Measurements from ENCODE around the gene MAFG.

The MAFG gene

DNA sequence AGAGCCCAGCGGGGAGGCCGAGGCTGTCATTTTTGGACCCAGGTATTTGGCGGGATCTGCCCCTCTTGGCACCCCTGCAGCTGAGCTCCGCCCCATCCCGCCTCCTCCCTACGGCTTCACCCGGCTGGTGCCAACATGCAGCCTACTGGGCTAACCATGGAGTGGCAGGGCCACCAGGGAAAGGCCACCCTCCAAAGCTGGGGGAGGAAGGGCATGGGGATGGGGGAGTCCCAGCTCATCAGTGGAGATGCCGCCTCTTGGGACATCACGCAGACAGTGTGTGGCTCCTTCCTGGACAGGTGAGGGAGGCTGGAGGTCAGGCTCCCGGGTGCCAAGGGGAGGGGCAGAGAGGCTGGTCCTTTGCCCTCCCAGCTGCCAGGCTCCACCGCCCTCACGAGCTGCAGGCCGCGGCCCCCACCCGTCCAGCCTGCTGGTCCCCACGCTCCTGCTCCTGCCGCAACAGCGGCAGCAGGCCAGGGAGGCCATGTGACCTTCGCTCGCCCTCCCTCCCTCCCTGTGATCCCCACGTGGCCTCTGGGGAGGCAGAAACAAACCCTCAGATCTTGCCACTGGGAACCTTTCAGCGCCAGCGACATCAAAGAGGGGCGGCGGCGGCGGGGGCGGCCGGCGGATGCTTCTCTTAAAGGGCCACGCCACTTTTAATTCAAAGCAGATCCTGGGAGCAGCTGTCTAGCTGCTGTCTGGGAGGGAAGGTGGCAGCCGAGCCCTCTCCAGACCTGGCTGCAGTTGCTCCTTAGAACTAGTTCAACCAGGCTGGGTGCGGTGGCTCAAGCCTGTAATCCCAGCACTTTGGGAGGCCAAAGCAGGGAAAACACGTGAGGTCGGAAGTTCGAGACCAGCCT lies 40.2 kb upstream of the MAFG start:
- DNase-seq (ENCODE audit: low spot score): no peak
- TF ChIP-seq, protein P1, sequence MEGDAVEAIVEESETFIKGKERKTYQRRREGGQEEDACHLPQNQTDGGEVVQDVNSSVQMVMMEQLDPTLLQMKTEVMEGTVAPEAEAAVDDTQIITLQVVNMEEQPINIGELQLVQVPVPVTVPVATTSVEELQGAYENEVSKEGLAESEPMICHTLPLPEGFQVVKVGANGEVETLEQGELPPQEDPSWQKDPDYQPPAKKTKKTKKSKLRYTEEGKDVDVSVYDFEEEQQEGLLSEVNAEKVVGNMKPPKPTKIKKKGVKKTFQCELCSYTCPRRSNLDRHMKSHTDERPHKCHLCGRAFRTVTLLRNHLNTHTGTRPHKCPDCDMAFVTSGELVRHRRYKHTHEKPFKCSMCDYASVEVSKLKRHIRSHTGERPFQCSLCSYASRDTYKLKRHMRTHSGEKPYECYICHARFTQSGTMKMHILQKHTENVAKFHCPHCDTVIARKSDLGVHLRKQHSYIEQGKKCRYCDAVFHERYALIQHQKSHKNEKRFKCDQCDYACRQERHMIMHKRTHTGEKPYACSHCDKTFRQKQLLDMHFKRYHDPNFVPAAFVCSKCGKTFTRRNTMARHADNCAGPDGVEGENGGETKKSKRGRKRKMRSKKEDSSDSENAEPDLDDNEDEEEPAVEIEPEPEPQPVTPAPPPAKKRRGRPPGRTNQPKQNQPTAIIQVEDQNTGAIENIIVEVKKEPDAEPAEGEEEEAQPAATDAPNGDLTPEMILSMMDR (IDR thresholded peaks at IDR 0.05): no peak
- Histone ChIP-seq H3K4me3 (peak overlapping the region; percentile 36), H3K27ac (no peak overlapping the region)

GRCh38 chr17:81967244-81967532 lies 39.7 kb upstream of the MAFG start:
- DNase-seq (ENCODE audit: low spot score): no peak
- TF ChIP-seq, protein P1 (IDR thresholded peaks at IDR 0.05): no peak
- Histone ChIP-seq H3K4me3 (no peak overlapping the region), H3K27ac (no peak overlapping the region)

DNA sequence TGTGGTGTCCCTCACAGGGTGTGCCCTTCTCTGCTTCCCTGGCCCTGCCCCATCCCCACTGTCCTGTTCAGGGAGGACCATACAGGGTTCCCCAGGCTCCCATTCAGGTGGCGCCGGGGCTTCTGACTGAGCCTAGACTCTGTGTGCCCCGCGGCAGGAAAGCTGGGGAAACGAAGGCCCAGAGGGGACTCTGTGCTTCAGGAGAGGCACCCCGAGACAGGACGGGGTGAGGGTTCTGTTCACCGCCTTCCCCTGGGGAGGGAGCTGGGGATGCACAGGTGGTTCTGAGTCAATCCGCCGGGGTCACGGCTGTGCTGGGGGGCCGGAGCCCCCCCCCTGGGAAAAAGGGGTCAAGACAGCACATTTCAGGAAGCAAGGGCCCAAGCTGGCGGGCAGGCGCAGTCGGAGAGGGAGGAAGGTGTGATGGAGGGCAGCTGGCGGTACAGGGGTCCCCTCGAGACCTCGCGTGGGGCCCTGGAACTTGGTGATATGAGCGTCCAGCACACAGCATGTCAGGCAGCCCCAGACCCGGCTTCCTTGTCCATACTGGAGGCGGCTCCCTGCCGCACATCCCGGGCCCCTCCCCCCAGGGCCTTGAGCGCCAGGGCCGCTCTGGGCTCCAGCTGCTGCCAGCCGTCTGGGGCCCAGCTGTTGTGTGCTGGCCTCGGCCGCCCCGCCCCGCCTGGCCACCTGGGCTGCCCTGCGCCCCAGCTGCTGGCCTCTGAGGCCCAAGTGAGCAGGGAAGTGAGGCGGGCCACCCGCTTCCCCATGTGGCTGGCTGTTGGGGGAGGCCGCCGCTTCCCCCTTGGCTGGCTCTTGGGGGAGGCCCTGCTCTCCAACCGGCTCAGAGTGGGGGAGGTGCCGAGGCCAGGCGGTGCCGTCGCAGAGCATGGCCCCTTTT lies 39.1 kb upstream of the MAFG start:
- no peak overlapping the region for H3K4me3 ChIP-seq
- DNase-seq (ENCODE audit: low spot score): no peak
- H3K27ac ChIP-seq: no peak overlapping the region
- TF ChIP-seq, protein P1 (IDR thresholded peaks at IDR 0.05): no peak

DNA sequence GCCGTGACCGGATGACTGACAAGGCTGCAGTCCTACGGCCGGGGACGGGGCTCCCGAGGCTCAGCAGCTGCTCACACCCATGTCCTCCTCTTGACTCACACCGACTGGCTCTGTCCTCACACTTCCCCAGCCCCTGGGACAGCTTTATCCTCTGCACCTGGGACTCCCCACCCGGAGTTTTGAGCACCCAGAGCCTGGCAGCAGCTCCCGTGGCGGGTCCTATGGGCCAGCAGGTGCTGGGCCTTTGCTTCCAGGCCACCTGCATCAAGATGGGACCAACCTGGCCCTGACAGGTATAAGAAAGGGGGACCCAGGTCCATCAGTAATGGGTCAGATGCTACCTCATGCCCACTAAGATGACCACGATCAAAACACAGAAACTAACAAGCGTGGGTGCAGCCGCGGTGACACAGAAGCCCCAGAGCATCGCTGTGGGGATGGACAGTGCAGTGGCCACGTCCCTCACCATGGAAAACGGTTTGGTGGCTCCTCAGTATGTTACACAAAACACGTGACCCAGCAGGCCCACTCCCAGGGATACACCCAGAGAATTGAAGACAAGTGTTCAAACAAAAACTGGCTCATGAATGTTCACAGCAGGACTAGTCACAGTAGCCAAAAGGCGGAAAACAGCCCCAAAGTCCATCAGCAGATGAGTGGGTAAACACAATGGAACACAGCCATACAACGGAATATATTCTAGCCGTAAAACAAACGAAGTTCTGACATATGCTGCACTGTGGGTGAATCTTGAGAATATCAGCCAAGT lies 36.7 kb upstream of the MAFG start:
- no peak for DNase-seq (ENCODE audit: low spot score)
- TF ChIP-seq, protein P1 (IDR thresholded peaks at IDR 0.05): no peak
- Histone ChIP-seq H3K27ac (no peak overlapping the region), H3K4me3 (no peak overlapping the region)

DNA sequence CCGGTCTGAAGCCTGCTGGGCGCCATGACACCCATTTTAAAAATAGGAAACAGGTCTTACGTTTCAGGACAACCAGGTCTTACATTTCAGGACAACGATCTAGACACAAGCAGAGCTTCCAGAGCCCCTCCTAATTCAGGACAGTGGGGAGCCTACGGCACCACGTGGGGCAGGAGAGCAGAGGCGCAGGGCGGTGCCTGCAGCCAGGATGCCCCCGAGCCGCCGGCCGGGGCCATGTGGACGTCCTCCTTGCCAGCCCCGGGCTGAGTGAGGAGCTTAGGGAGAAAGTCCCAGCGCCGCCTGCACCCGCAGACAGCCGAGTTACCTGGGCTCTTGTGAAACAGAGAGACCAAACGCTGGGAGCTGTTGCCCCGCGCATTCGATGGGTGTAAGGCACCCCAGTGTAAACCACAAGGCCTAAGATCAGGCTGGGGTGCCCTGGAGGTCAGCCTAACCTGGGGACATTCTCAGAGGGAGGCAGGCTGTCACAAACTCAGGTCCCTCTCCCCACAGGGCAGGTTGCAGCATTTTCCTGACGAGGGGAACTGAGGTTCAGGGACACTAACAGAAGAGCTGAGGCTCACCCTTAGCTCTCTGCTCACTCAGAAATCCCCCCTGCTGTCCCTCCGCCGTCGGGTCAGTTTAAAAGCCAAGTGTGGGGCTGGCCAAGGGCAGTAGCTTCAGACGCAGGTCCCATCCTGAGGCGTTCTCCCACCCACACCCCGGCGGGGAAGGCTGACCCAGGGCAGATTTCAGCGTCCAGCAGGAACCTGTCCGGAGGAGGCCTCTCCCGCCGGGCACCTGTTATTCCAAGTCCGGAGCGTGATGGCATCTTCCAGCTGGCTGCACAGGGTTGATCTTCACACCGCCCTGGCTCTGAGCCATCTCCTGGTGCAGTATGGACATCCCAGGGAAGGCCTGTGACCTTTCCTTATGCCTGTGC lies 35.2 kb upstream of the MAFG start:
- DNase-seq (ENCODE audit: low spot score): no peak
- TF ChIP-seq, protein P1 (IDR thresholded peaks at IDR 0.05): no peak
- H3K27ac ChIP-seq: no peak overlapping the region
- no peak overlapping the region for H3K4me3 ChIP-seq
